GM12878 (cell line): Measurements from ENCODE around the gene TMEM132D. TPM values are rescaled to one million over a fixed set of nuclear protein-coding genes. Genes with fewer than 3 reads are reported as not detected.
"Not testable (repeated sequence)": the region's sequence is repeated elsewhere in the genome, so short reads cannot be mapped to it uniquely, and the experiment has no call there.

Source experiments
- ATAC-seq: fragments of 200-7000 bp; cut with Tn5 transposase; 3 replicates; pipeline ENCODE4 v1.9.1; 2020; ENCODE audit warnings: mild to moderate bottlenecking, moderate library complexity
- BruUV-seq: library from RNA; stranded (reverse); fragments of 400-500 nt; replicated peaks from 2 replicates; lab custom pipeline; 2021; lab: Mats Ljungman, UMichigan
- CTCF ChIA-PET: fragments of 300-600 bp; sonication (Branson Sonifier 250); formaldehyde crosslinking; extraction: SDS; loops from one replicate; lab custom pipeline; 2021; ENCODE audit warnings: inconsistent platforms; lab: Yijun Ruan, JAX
- POLR2A ChIA-PET: fragments of 350-600 bp; formaldehyde crosslinking; extraction: SDS; loops from one replicate; lab custom pipeline; 2021; ENCODE audit warnings: inconsistent platforms; lab: Charles Lee
- RAD21 ChIA-PET: fragments of 300-600 bp; sonication (Branson Sonifier 250); formaldehyde crosslinking; loops from one replicate; lab custom pipeline; 2023; ENCODE audit warnings: antibody characterized with exemption; ENCODE audit not compliant: unreplicated experiment; lab: Charles Lee
- SMC1A ChIA-PET: fragments of 300-600 bp; sonication (Branson Sonifier 250); formaldehyde crosslinking; loops from one replicate; lab custom pipeline; 2023; ENCODE audit not compliant: unreplicated experiment, uncharacterized antibody; lab: Charles Lee
- DNase-seq: peaks from one replicate; pipeline ENCODE4 v3.0.0-alpha.2; 2011; ENCODE audit warnings: low read depth, low spot score
- FAIRE-seq: peaks from 3 replicates; lab custom pipeline; 2011; peaks lifted over from hg19 to GRCh38; lab: Jason Lieb, UNC
- H2AFZ ChIP-seq: 2 replicates; pipeline ENCODE4 v1.6.0; 2011; ENCODE audit warnings: low read depth, low read length, control low read depth; ENCODE audit not compliant: control insufficient read depth
- H3K27ac ChIP-seq: 2 replicates; pipeline ENCODE4 v1.5.1; 2011; ENCODE audit warnings: control low read depth; ENCODE audit not compliant: control insufficient read depth, insufficient read depth
- H3K27me3 ChIP-seq, 2 experiments: replicated peaks in 1 of 2; 2 replicates each; pipeline versions ENCODE4 v1.6.0 to v1.6.1; 2011; ENCODE audit warnings: low read length in 1 of 2; ENCODE audit not compliant: control insufficient read depth in 2 of 2, insufficient read depth in 2 of 2
- H3K36me3 ChIP-seq, 2 experiments: 2 replicates each; pipeline ENCODE4 v1.5.1; 2011; ENCODE audit warnings: low read length in 1 of 2; ENCODE audit not compliant: control insufficient read depth in 2 of 2, insufficient read depth in 2 of 2
- H3K4me1 ChIP-seq: 2 replicates; pipeline ENCODE4 v1.6.1; 2011; ENCODE audit warnings: mild to moderate bottlenecking, low read length, moderate library complexity, mixed read lengths; ENCODE audit not compliant: control insufficient read depth, insufficient read depth
- H3K4me2 ChIP-seq: 2 replicates; pipeline ENCODE4 v1.6.0; 2011; ENCODE audit warnings: control low read depth; ENCODE audit not compliant: control insufficient read depth, insufficient read depth
- H3K4me3 ChIP-seq: fragments of 200-600 bp; sonication (generic); 2 replicates; pipeline ENCODE4 v1.5.1; 2016
- H3K79me2 ChIP-seq: 2 replicates; pipeline ENCODE4 v1.6.0; 2011; ENCODE audit warnings: low read length; ENCODE audit not compliant: control insufficient read depth, insufficient read depth
- H3K9ac ChIP-seq: 2 replicates; pipeline ENCODE4 v1.8.0; 2011; ENCODE audit warnings: low read length, control low read depth, mixed read lengths; ENCODE audit not compliant: control insufficient read depth, insufficient read depth
- H3K9me3 ChIP-seq: replicated peaks from 3 replicates; pipeline ENCODE4 v1.5.1; 2011; ENCODE audit warnings: mild to moderate bottlenecking, low read length; ENCODE audit not compliant: control insufficient read depth, insufficient read depth
- H4K20me1 ChIP-seq: 2 replicates; pipeline ENCODE4 v1.6.0; 2011; ENCODE audit not compliant: control insufficient read depth, insufficient read depth
- ATF7 ChIP-seq: fragments of 450-650 bp; IDR thresholded peaks from 2 replicates; pipeline ENCODE4 v1.6.1; 2016; ENCODE audit warnings: low read depth, mild to moderate bottlenecking
- BCL11A ChIP-seq: IDR thresholded peaks from 2 replicates; pipeline ENCODE4 v1.6.1; 2011; ENCODE audit warnings: low read depth, low read length
- EED ChIP-seq: sonication (generic); IDR thresholded peaks from 2 replicates; pipeline ENCODE4 v1.6.1; 2016; ENCODE audit warnings: antibody characterized with exemption, low read depth
- HDAC6 ChIP-seq: fragments of 200-600 bp; sonication (generic); IDR thresholded peaks from one replicate; pipeline ENCODE4 v1.8.0; 2017; ENCODE audit warnings: antibody characterized with exemption; ENCODE audit not compliant: unreplicated experiment
- MEF2A ChIP-seq: IDR thresholded peaks from 2 replicates; pipeline ENCODE4 v1.6.1; 2011; ENCODE audit warnings: low read depth, mild to moderate bottlenecking, low read length, moderate library complexity; ENCODE audit not compliant: insufficient read depth
- PAX8 ChIP-seq: fragments of 450-650 bp; IDR thresholded peaks from 2 replicates; pipeline ENCODE4 v1.6.1; 2017; ENCODE audit warnings: mild to moderate bottlenecking, moderate library complexity
- WGBS: methylation state at CpG from one replicate; pipeline ENCODE4 v1.1.6; 2016; ENCODE audit warnings: low lambda C conversion rate; ENCODE audit not compliant: insufficient replicate concordance, insufficient coverage; ENCODE audit errors: missing lambda C conversion rate; 5-methylcytosine and 5-hydroxymethylcytosine counted together
- in situ Hi-C: fragments of 300-500 bp; cut with MboI; formaldehyde crosslinking; loops from 9 replicates; pipeline ENCODE4 v1.14.3; 2018; ENCODE audit warnings: mixed read lengths
- intact Hi-C: fragments of 100-400 bp; cut with micrococcal nuclease; formaldehyde crosslinking; loops from one replicate; pipeline ENCODE4 v1.14.2; 2022; ENCODE audit not compliant: unreplicated experiment
- polyA plus RNA-seq, 11 experiments: library from polyadenylated mRNA; depleted of rRNA in 4 of 11; unstranded in 6 of 11; stranded (reverse) in 5 of 11; fragments of >200 nt; fragmentation: Nextera tagmentation in 4 of 11; fragmentation: Illumina TruSeq in 1 of 11; extraction: Ambion mirVana in 4 of 11; extraction: Trizol in 1 of 11; gene quantifications; 1 replicate in 1 of 11; 2 replicates in 10 of 11; pipeline versions ENCODE4 v1.2.1 to v1.2.3, GENCODE V29; 2011 to 2016; ENCODE audit warnings: inconsistent platforms in 2 of 11, missing spikeins in 2 of 11, low read depth in 1 of 11
- total RNA-seq, 4 experiments: library from RNA; depleted of rRNA in 3 of 4; stranded (reverse); fragments of >200 nt in 3 of 4; fragmentation: Illumina TruSeq in 1 of 4; extraction: Trizol in 1 of 4; gene quantifications; 2 replicates each; pipeline versions ENCODE4 v1.2.1 to v1.2.3, GENCODE V29; 2013 to 2021
- TF ChIP-seq, protein P1 (sequence below): IDR thresholded peaks from 2 replicates; pipeline ENCODE4 v1.6.1; 2012; ENCODE audit warnings: improper control_type of control experiment, low read depth, low read length; ENCODE audit not compliant: insufficient replicate concordance
- TF ChIP-seq, protein P2 (sequence below): IDR thresholded peaks from 2 replicates; pipeline ENCODE4 v1.6.1; 2012; ENCODE audit warnings: low read depth, low read length, improper control_type of control experiment

Gene TMEM132D
- total and polyA plus RNA-seq, 10 of the 15 experiments (the other 5 are each of a cell fraction or from before 2014, with no cell fraction given) = under 0.01 to 0.12 (median 0.02) TPM; not detected in 3

DNA sequence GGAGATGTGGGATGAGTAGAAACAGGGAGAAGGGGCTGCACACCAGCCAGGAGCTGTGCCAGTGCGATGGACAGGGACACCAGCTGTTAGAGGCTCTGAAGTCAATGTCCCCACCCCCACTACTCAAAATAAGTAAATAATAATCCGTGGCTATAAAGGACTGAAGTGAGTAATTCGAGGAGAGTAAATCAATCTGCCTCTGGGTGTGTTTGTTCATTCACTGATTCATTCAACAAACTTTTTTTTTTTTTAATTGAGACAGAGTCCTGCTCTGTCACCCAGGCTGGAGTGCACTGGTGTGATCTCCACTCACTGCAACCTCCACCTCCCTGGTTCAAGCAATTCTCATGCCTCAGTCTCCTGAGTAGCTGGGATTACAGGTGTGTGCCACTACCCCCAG lies 363.6 kb downstream of the TMEM132D start:
- Histone ChIP-seq H3K4me2 (no peak overlapping the region), H3K27me3 (no peaks in the 10 kb centered on the region), H3K9ac (no peak overlapping the region), H3K9me3 (no peaks in the 10 kb centered on the region), H3K4me3 (no peak overlapping the region), H3K27ac (no peak overlapping the region), H2AFZ (no peak overlapping the region), H4K20me1 (no peaks in the 10 kb centered on the region), H3K4me1 (no peaks in the 10 kb centered on the region), H3K79me2 (no peaks in the 10 kb centered on the region), H3K36me3 (no peaks in the 10 kb centered on the region)
- ChIA-PET SMC1A (no interaction called here), POLR2A (no interaction called here), CTCF (interaction anchor here (1.1 kb wide), 1 partner anchor 8 kb away, joined by 3 read pairs; no protein-coding TSS in a partner anchor), RAD21 (no interaction called here)
- intact Hi-C loops = no loop called here
- in situ Hi-C loops = no loop called here
- TF ChIP-seq, protein P1, sequence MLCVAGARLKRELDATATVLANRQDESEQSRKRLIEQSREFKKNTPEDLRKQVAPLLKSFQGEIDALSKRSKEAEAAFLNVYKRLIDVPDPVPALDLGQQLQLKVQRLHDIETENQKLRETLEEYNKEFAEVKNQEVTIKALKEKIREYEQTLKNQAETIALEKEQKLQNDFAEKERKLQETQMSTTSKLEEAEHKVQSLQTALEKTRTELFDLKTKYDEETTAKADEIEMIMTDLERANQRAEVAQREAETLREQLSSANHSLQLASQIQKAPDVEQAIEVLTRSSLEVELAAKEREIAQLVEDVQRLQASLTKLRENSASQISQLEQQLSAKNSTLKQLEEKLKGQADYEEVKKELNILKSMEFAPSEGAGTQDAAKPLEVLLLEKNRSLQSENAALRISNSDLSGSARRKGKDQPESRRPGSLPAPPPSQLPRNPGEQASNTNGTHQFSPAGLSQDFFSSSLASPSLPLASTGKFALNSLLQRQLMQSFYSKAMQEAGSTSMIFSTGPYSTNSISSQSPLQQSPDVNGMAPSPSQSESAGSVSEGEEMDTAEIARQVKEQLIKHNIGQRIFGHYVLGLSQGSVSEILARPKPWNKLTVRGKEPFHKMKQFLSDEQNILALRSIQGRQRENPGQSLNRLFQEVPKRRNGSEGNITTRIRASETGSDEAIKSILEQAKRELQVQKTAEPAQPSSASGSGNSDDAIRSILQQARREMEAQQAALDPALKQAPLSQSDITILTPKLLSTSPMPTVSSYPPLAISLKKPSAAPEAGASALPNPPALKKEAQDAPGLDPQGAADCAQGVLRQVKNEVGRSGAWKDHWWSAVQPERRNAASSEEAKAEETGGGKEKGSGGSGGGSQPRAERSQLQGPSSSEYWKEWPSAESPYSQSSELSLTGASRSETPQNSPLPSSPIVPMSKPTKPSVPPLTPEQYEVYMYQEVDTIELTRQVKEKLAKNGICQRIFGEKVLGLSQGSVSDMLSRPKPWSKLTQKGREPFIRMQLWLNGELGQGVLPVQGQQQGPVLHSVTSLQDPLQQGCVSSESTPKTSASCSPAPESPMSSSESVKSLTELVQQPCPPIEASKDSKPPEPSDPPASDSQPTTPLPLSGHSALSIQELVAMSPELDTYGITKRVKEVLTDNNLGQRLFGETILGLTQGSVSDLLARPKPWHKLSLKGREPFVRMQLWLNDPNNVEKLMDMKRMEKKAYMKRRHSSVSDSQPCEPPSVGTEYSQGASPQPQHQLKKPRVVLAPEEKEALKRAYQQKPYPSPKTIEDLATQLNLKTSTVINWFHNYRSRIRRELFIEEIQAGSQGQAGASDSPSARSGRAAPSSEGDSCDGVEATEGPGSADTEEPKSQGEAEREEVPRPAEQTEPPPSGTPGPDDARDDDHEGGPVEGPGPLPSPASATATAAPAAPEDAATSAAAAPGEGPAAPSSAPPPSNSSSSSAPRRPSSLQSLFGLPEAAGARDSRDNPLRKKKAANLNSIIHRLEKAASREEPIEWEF = no peak
- TF ChIP-seq, protein P2, sequence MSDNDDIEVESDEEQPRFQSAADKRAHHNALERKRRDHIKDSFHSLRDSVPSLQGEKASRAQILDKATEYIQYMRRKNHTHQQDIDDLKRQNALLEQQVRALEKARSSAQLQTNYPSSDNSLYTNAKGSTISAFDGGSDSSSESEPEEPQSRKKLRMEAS = no peak
- no peak for TF ChIP-seq ATF7
- no peak for TF ChIP-seq EED
- TF ChIP-seq MEF2A = no peak
- TF ChIP-seq HDAC6 = no peak
- TF ChIP-seq PAX8 = no peak
- TF ChIP-seq BCL11A = no peak
- no peak for FAIRE-seq
- DNase-seq = no peak
- no peak for ATAC-seq
- no TSS peak for BruUV-seq
- WGBS = 0% methylated on average over 3 of the region's 3 CpGs

DNA sequence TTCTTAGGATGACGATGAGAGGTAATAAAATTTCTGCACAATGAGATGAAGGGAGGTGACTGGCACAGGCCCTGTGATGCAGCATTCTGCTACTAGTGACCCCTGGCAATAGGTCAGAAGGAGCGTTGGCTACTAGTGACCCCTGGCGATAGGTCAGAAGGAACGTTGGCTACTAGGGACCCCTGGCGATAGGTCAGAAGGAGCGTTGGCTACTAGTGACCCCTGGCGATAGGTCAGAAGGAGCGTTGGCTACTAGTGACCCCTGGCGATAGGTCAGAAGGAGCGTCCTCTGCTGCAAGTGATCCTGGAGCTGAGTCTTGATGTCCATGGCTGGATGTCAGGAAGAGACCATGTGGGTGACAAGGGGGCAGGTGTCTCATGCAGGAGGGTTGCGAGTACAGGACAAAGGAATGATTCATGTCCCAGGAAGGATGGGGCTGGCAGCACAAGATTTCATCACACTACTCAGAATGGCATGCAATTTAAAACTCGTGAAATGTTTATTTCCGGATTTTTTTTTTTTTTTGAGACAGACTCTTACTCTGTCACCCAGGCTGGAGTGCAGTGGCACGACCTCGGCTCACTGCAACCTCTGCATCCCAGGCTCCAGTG lies 365.0 kb downstream of the TMEM132D start:
- H2AFZ ChIP-seq, H3K79me2 ChIP-seq, POLR2A ChIA-PET, H3K36me3 ChIP-seq, H3K9ac ChIP-seq, H3K27me3 ChIP-seq, H4K20me1 ChIP-seq, BruUV-seq, H3K9me3 ChIP-seq, DNase-seq, H3K4me2 ChIP-seq, in situ Hi-C loops, CTCF ChIA-PET, H3K4me1 ChIP-seq, FAIRE-seq, ATAC-seq, H3K27ac ChIP-seq, H3K4me3 ChIP-seq, intact Hi-C loops: not testable (repeated sequence)
- SMC1A ChIA-PET = interaction anchor here (0.6 kb wide), 1 partner anchor 24 kb away, joined by 3 read pairs; no protein-coding TSS in a partner anchor
- WGBS = 52% methylated on average over 14 of the region's 15 CpGs
- RAD21 ChIA-PET = interaction anchor here (0.8 kb wide), 1 partner anchor 376 kb away, joined by 4 read pairs; no protein-coding TSS in a partner anchor
